Astrocyte of the spinal cord (primary cell): ENCODE results near the gene ATP6V0E2.

ENCODE experiments used
- DNase-seq: peaks from one replicate; pipeline ENCODE4 v3.0.0; 2011; ENCODE audit warnings: low read depth, low spot score
- H3K4me3 ChIP-seq: 2 replicates; pipeline ENCODE4 v1.5.1; 2011; ENCODE audit warnings: low read depth, mild to moderate bottlenecking, low read length, moderate library complexity
- CTCF ChIP-seq: IDR thresholded peaks from 2 replicates; pipeline ENCODE4 v1.5.1; 2012; ENCODE audit warnings: low read depth, mild to moderate bottlenecking, low read length, inconsistent platforms
- in situ Hi-C: cut with HindIII; loops from 2 replicates; pipeline ENCODE4 v1.10.0; 2017; ENCODE audit warnings: low sequenced_read_pairs

ATP6V0E2 gene

GRCh38 chr7:149873074-149873969, at the start of gene ATP6V0E2:
TSS of gene ATP6V0E2 (plus strand) at chr7:149873969. CDS start at chr7:149874066, 97 bp downstream.
- H3K4me3 ChIP-seq = peak within 1 kb of the TSS; percentile 65
- in situ Hi-C loops = no loop called here
- DNase-seq = peak; percentile 91
- TF ChIP-seq CTCF = no peak

GRCh38 chr7:149824301-149824741, 49.4 kb upstream of the ATP6V0E2 start:
- H3K4me3 ChIP-seq = no peak overlapping the region
- in situ Hi-C loops = no loop called here
- no peak for TF ChIP-seq CTCF
- no peak for DNase-seq

- no peak overlapping the region for H3K4me3 ChIP-seq
- no peak for DNase-seq
- TF ChIP-seq CTCF = no peak
- in situ Hi-C loops = no loop called here
These were observed 48.8 kb upstream of the ATP6V0E2 start for GRCh38 chr7:149824748-149825566.

GRCh38 chr7:149825567-149826343, 48.0 kb upstream of the ATP6V0E2 start:
- DNase-seq = no peak
- in situ Hi-C loops = no loop called here
- TF ChIP-seq CTCF = no peak
- no peak overlapping the region for H3K4me3 ChIP-seq

GRCh38 chr7:149826344-149827088, 47.3 kb upstream of the ATP6V0E2 start:
- in situ Hi-C loops = no loop called here
- H3K4me3 ChIP-seq = no peak overlapping the region
- DNase-seq = no peak
- TF ChIP-seq CTCF = no peak
